RWPE2 (cell line): ENCODE data around the gene UGT2A2.

Experiments used
- ATAC-seq: fragments of 200-7000 bp; cut with Tn5 transposase; 3 replicates; pipeline ENCODE4 v1.9.1; 2021; ENCODE audit warnings: low read depth
- DNase-seq: peaks from one replicate; pipeline ENCODE4 v3.0.0-alpha.2; 2020; ENCODE audit warnings: low spot score
- H3K27ac ChIP-seq: fragments of 450-650 bp; 2 replicates; pipeline ENCODE4 v1.5.1; 2017; ENCODE audit warnings: mild to moderate bottlenecking; ENCODE audit not compliant: poor library complexity, severe bottlenecking
- H3K27me3 ChIP-seq: fragments of 250-450 bp; sonication (Bioruptor Pico); 2 replicates; pipeline ENCODE4 v1.5.1; 2021; ENCODE audit warnings: mild to moderate bottlenecking, moderate library complexity; ENCODE audit not compliant: insufficient read depth, poor library complexity, severe bottlenecking
- H3K36me3 ChIP-seq: fragments of 250-450 bp; sonication (Bioruptor Pico); 2 replicates; pipeline ENCODE4 v1.5.1; 2020; ENCODE audit warnings: low read depth, mild to moderate bottlenecking, moderate library complexity
- H3K4me1 ChIP-seq: fragments of 250-450 bp; sonication (Bioruptor Pico); 2 replicates; pipeline ENCODE4 v1.5.1; 2021; ENCODE audit warnings: mild to moderate bottlenecking, moderate library complexity; ENCODE audit not compliant: insufficient read depth, poor library complexity, severe bottlenecking
- H3K4me3 ChIP-seq: fragments of 250-450 bp; sonication (Bioruptor Pico); 2 replicates; pipeline ENCODE4 v1.5.1; 2021; ENCODE audit warnings: mild to moderate bottlenecking, moderate library complexity; ENCODE audit not compliant: severe bottlenecking
- H3K9me3 ChIP-seq: fragments of 250-450 bp; sonication (Bioruptor Pico); 2 replicates; pipeline ENCODE4 v1.5.1; 2021; ENCODE audit warnings: mild to moderate bottlenecking, moderate library complexity; ENCODE audit not compliant: severe bottlenecking
- CTCF ChIP-seq: fragments of 450-650 bp; IDR thresholded peaks from one replicate; pipeline ENCODE4 v1.5.1; 2017; ENCODE audit warnings: mild to moderate bottlenecking, moderate library complexity; ENCODE audit not compliant: poor library complexity, severe bottlenecking

The UGT2A2 gene

GRCh38 chr4:69656653-69657158 is 17.3 kb upstream of the UGT2A2 start:
- no peak overlapping the region for H3K4me3 ChIP-seq
- H3K27me3 ChIP-seq = no peaks in the 10 kb centered on the region
- no peaks in the 10 kb centered on the region for H3K4me1 ChIP-seq
- no peak overlapping the region for H3K27ac ChIP-seq
- TF ChIP-seq CTCF = no peak
- no peak for DNase-seq
- ATAC-seq = no peak
- H3K36me3 ChIP-seq = no peaks in the 10 kb centered on the region
- H3K9me3 ChIP-seq = no peaks in the 10 kb centered on the region

GRCh38 chr4:69653147-69653546 is 13.7 kb upstream of the UGT2A2 start, which contains the start of gene UGT2A1:
Gene UGT2A1, minus strand, starts transcription at chr4:69653247. Its CDS starts 5,603 bp downstream, at chr4:69647644.
- no peak within 1 kb of the TSS for H3K27ac ChIP-seq
- ATAC-seq (no peak), DNase-seq (no peak)
- H3K4me3 ChIP-seq = no peak within 1 kb of the TSS
- H3K9me3 ChIP-seq = no peaks in the 10 kb centered on the region
- H3K27me3 ChIP-seq = no peaks in the 10 kb centered on the region
- no peak for TF ChIP-seq CTCF
- H3K36me3 ChIP-seq = no peaks in the 10 kb centered on the region
- H3K4me1 ChIP-seq = no peaks in the 10 kb centered on the region

- TF ChIP-seq CTCF = no peak
- H3K4me3 ChIP-seq = no peak overlapping the region
- no peak for ATAC-seq
- H3K36me3 ChIP-seq = no peaks in the 10 kb centered on the region
- H3K9me3 ChIP-seq = no peaks in the 10 kb centered on the region
- no peaks in the 10 kb centered on the region for H3K27me3 ChIP-seq
- no peak for DNase-seq
- H3K4me1 ChIP-seq = no peaks in the 10 kb centered on the region
- no peak overlapping the region for H3K27ac ChIP-seq
Observed at GRCh38 chr4:69650872-69651271, 11.4 kb upstream of the UGT2A2 start.

- Histone ChIP-seq H3K27me3 (no peaks in the 10 kb centered on the region), H3K27ac (no peak overlapping the region), H3K4me3 (no peak overlapping the region), H3K4me1 (no peaks in the 10 kb centered on the region), H3K36me3 (no peaks in the 10 kb centered on the region), H3K9me3 (no peaks in the 10 kb centered on the region)
- no peak for TF ChIP-seq CTCF
- no peak for DNase-seq
- ATAC-seq = no peak
Observed at GRCh38 chr4:69649629-69650028, 10.2 kb upstream of the UGT2A2 start.

- H3K27ac ChIP-seq = no peak overlapping the region
- H3K36me3 ChIP-seq = no peaks in the 10 kb centered on the region
- no peaks in the 10 kb centered on the region for H3K4me1 ChIP-seq
- TF ChIP-seq CTCF = no peak
- DNase-seq (no peak), ATAC-seq (no peak)
- no peak overlapping the region for H3K4me3 ChIP-seq
- H3K27me3 ChIP-seq = no peaks in the 10 kb centered on the region
- H3K9me3 ChIP-seq = no peaks in the 10 kb centered on the region
Observed at GRCh38 chr4:69649207-69649606, 9.8 kb upstream of the UGT2A2 start.
